GM21526 (cell line): ENCODE results near the gene SLAMF1.
"Not testable (repeated sequence)": the region's sequence is repeated elsewhere in the genome, so short reads cannot be mapped to it uniquely, and the experiment has no call there.

Experiments
- ATAC-seq: cut with Tn5 transposase; IDR thresholded peaks from one replicate; pipeline ENCODE4 v1.9.1; 2021; ENCODE audit warnings: moderate library complexity; ENCODE audit not compliant: unreplicated experiment, low FRiP score

The SLAMF1 gene

GRCh38 chr1:160665330-160666078 is 18.7 kb upstream of the SLAMF1 start:
- no peak for ATAC-seq

- peak; percentile 83 for ATAC-seq
Measured at GRCh38 chr1:160664573-160665051, 17.8 kb upstream of the SLAMF1 start.

- ATAC-seq, result no peak
Measured at GRCh38 chr1:160662910-160663309, 16.1 kb upstream of the SLAMF1 start.

GRCh38 chr1:160659566-160659965 is 12.7 kb upstream of the SLAMF1 start:
- ATAC-seq, result no peak

- no peak for ATAC-seq
Measured at GRCh38 chr1:160658814-160659193, 12.0 kb upstream of the SLAMF1 start.

- no peak for ATAC-seq
Measured at GRCh38 chr1:160658162-160658813, 11.4 kb upstream of the SLAMF1 start.

- ATAC-seq, result no peak
Measured at GRCh38 chr1:160657250-160657781, 10.5 kb upstream of the SLAMF1 start.

GRCh38 chr1:160656737-160657136 is 9.9 kb upstream of the SLAMF1 start:
- ATAC-seq, result no peak

- ATAC-seq, result no peak
Measured at GRCh38 chr1:160653620-160654016, 6.8 kb upstream of the SLAMF1 start.

- no peak for ATAC-seq
Measured at GRCh38 chr1:160652924-160653619, 6.2 kb upstream of the SLAMF1 start.

- not testable (repeated sequence) for ATAC-seq
Measured at GRCh38 chr1:160652065-160652641, 5.3 kb upstream of the SLAMF1 start.

- ATAC-seq, result no peak
Measured at GRCh38 chr1:160651433-160652064, 4.7 kb upstream of the SLAMF1 start.

GRCh38 chr1:160647329-160647720 is 481 bp upstream of the SLAMF1 start:
- no peak for ATAC-seq

GRCh38 chr1:160646180-160646579 is 664 bp downstream of the SLAMF1 start:
- ATAC-seq, result no peak

- ATAC-seq, result no peak
Measured at GRCh38 chr1:160645386-160646130, 1.3 kb downstream of the SLAMF1 start.

GRCh38 chr1:160644399-160644798 is 2.4 kb downstream of the SLAMF1 start:
- no peak for ATAC-seq

- no peak for ATAC-seq
Measured at GRCh38 chr1:160643138-160643537, 3.7 kb downstream of the SLAMF1 start.

GRCh38 chr1:160642281-160642644 is 4.6 kb downstream of the SLAMF1 start:
- ATAC-seq, result no peak

GRCh38 chr1:160641323-160642280 is 5.2 kb downstream of the SLAMF1 start:
- ATAC-seq, result no peak
